C4-2B (cell line): ENCODE data around the gene ZNF185.
"Not testable (repeated sequence)": the region's sequence is repeated elsewhere in the genome, so short reads cannot be mapped to it uniquely, and the experiment has no call there.

Experiments used
- H3K27ac ChIP-seq: fragments of 450-650 bp; 2 replicates; pipeline ENCODE4 v1.5.1; 2017
- CTCF ChIP-seq: fragments of 450-650 bp; conservative IDR thresholded peaks from 2 replicates; pipeline ENCODE4 v1.5.1; 2017; ENCODE audit warnings: mild to moderate bottlenecking
- ZFX ChIP-seq: fragments of 450-650 bp; IDR thresholded peaks from 2 replicates; pipeline ENCODE4 v1.6.1; 2017

The ZNF185 gene

GRCh38 chrX:152903589-152903988, 5.7 kb downstream of the ZNF185 start:
- TF ChIP-seq CTCF (no peak), ZFX (no peak)
- no peak overlapping the region for H3K27ac ChIP-seq

DNA sequence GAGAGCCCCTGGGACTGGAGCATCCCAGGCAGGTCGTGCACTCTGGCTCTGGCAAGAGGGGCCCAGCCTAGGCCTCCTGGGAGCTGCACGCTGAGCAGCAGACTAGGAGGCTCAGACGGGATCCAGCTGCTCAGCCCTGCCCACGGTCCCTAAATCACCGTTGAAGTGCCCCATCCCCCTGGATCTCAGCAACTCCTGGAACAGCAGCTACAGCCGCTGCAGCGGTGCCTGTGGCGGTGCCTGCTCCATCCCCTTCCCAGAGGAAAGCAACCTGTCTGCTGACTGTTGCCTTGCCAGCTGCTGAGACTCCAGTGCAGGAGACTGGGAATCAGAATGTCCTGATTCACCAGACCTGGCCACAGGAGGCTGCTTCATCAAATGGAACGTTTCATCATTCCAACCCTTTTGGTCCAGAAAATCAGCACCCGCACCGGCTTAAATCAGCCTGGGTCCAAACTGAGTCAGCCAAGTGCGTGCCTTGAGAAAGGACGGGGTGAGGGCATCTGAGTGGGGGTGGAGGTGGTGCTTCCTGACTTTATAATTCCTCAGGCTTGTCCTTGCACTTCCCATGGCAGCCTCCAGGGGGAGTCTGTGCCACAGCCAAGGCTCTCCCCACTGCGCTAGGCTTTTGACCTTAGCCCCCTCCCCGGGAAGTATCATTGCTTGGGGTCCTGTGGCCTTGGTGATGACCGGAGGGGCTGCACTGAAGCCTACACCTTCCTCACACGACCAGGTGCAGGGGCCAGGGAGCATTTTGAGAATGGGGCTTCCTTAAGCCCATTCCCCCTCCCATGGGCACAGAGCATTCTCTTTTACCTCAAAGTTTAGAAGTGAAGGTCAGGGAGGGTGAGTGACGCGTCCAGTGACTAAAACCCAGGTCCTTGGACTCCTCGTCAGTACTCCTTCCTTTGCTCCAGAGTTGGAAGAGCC, 6.5 kb downstream of the ZNF185 start:
- TF ChIP-seq ZFX (no peak), CTCF (peak; percentile 86)
- H3K27ac ChIP-seq = no peak overlapping the region

DNA sequence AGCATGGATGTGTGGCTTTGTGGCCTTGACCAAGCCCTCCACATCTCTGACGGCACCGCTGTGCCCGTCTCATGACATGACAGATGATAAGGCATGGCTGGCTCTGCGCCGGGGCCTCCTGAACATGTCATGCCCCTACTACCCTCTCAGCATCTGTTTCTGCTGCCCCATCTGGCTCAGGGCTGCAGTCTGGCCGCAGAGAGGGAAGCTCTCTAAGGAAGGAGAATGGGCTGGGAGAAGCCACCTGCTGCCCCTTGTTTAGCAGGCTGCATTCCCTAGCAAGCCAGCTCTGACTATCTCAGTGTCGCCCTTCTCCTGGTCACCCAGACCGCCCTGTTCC, 7.2 kb downstream of the ZNF185 start:
- TF ChIP-seq ZFX (no peak), CTCF (no peak)

GRCh38 chrX:152907084-152907651, 9.3 kb downstream of the ZNF185 start:
- TF ChIP-seq ZFX (no peak), CTCF (no peak)
- H3K27ac ChIP-seq = no peak overlapping the region

More for the DNA sequence above, 7.2 kb downstream of the ZNF185 start:
- no peak overlapping the region for H3K27ac ChIP-seq

DNA sequence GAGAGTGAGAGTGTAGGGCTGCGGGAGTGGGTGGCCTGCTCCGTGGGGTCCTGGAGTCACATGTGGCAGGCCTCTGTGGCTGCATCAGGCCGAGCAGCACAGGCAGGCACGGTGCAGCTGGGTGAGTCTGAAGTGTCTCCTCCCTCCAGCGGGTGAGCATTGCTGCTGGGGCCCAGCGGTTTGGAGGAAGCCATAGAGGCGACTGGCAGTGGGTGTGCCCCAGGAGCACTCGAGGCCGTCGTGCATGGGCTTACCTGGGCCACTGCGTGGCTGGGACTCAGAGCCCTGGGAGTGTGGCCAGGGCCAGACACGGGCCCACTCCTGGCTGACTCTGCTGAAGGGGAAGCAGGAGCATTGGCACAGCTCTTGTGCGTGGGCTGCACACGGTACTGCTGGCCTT, 10.6 kb downstream of the ZNF185 start:
- TF ChIP-seq CTCF (no peak), ZFX (no peak)
- H3K27ac ChIP-seq = no peak overlapping the region

GRCh38 chrX:152910018-152910417, 12.2 kb downstream of the ZNF185 start:
- H3K27ac ChIP-seq = not testable (repeated sequence)

GRCh38 chrX:152912106-152912505, 14.2 kb downstream of the ZNF185 start:
- no peak overlapping the region for H3K27ac ChIP-seq
- TF ChIP-seq CTCF (peak; percentile 11), ZFX (no peak)

DNA sequence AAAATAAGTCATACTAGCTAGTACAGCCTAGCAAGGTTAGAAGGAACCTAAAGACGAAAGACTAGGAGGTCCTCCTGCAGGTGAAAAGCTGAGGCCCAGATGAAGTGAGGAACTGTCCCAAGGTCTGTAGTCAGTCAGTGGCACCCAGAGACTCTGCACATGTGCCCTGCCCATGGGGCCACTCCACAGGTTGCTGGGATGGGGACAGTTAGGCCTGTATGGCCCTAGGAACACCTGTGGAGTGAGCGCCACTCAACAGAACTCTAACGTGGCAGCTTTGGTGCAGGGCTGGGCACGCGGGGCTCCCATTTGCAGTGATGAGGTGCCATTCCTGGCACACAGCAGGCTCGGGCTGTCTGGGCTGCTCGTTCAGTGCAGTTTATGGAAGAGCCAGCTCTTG, 14.8 kb downstream of the ZNF185 start:
- TF ChIP-seq CTCF (no peak), ZFX (no peak)
- no peak overlapping the region for H3K27ac ChIP-seq
